Neural cell (in vitro differentiated cells): ENCODE data around the gene PRIMA1. TPM values are rescaled to one million over a fixed set of nuclear protein-coding genes. Genes with fewer than 3 reads are reported as not detected.

ENCODE experiments used
- H2AFZ ChIP-seq: fragments of 200-600, 300-800 bp; sonication (generic), shearing (Covaris generic); 2 replicates; pipeline ENCODE4 v1.6.0; 2014; ENCODE audit warnings: low read depth, mild to moderate bottlenecking, antibody characterized with exemption, low read length, moderate library complexity
- H3F3A ChIP-seq: fragments of 200-600 bp; shearing (Covaris generic); 2 replicates; pipeline ENCODE4 v1.6.1; 2016; ENCODE audit warnings: mild to moderate bottlenecking, moderate library complexity, mixed read lengths, antibody characterized with exemption, low read length; ENCODE audit not compliant: insufficient read depth, poor library complexity, severe bottlenecking
- H3K27ac ChIP-seq: fragments of 200-600, 300-800 bp; sonication (generic), shearing (Covaris generic); 2 replicates; pipeline ENCODE4 v1.5.1; 2014; ENCODE audit warnings: mild to moderate bottlenecking, low read length, moderate library complexity
- H3K27me3 ChIP-seq: fragments of 300-800, 200-600 bp; sonication (generic), shearing (Covaris generic); 2 replicates; pipeline ENCODE4 v1.6.0; 2014; ENCODE audit warnings: mild to moderate bottlenecking, low read depth, low read length, moderate library complexity; ENCODE audit not compliant: insufficient read depth
- H3K36me3 ChIP-seq: fragments of 300-800, 200-600 bp; sonication (generic), shearing (Covaris generic); 2 replicates; pipeline ENCODE4 v1.5.1; 2014; ENCODE audit warnings: mild to moderate bottlenecking, antibody characterized with exemption, low read length, moderate library complexity; ENCODE audit not compliant: insufficient read depth
- H3K4me2 ChIP-seq: fragments of 300-800, 200-600 bp; sonication (generic), shearing (Covaris generic); 2 replicates; pipeline ENCODE4 v1.6.0; 2014; ENCODE audit warnings: mild to moderate bottlenecking, low read length
- H3K4me3 ChIP-seq: fragments of 300-800, 200-600 bp; sonication (generic), shearing (Covaris generic); 2 replicates; pipeline ENCODE4 v1.5.1; 2014; ENCODE audit warnings: mild to moderate bottlenecking, low read length, moderate library complexity
- H3K79me2 ChIP-seq: fragments of 200-600 bp; shearing (Covaris generic); replicated peaks from 2 replicates; pipeline ENCODE4 v1.6.0; 2014; ENCODE audit warnings: mild to moderate bottlenecking, low read length, moderate library complexity; ENCODE audit not compliant: insufficient read depth
- H3K9ac ChIP-seq: fragments of 300-800, 200-600 bp; sonication (generic), shearing (Covaris generic); 2 replicates; pipeline ENCODE4 v1.6.1; 2016; ENCODE audit warnings: mild to moderate bottlenecking, low read length, mixed read lengths
- H3K9me2 ChIP-seq: fragments of 200-600 bp; shearing (Covaris generic); 2 replicates; pipeline ENCODE4 v1.6.1; 2016; ENCODE audit warnings: mild to moderate bottlenecking, low read length, mixed read lengths; ENCODE audit not compliant: insufficient read depth
- H3K9me3 ChIP-seq: fragments of 200-600, 300-800 bp; sonication (generic), shearing (Covaris generic); 2 replicates; pipeline ENCODE4 v1.6.1; 2016; ENCODE audit warnings: mild to moderate bottlenecking, mixed run types, low read length, moderate library complexity, mixed read lengths
- H4K20me1 ChIP-seq: fragments of 200-600 bp; shearing (Covaris generic); 2 replicates; pipeline ENCODE4 v1.6.1; 2016; ENCODE audit warnings: mild to moderate bottlenecking, mixed run types; ENCODE audit not compliant: insufficient read depth
- CTCF ChIP-seq: fragments of 450-650 bp; IDR thresholded peaks from 2 replicates; pipeline ENCODE4 v1.5.1; 2014; ENCODE audit warnings: antibody characterized with exemption, mild to moderate bottlenecking, moderate library complexity; ENCODE audit not compliant: poor library complexity, severe bottlenecking
- EP300 ChIP-seq: fragments of 450-650 bp; conservative IDR thresholded peaks from 2 replicates; pipeline ENCODE4 v1.6.1; 2014; ENCODE audit warnings: antibody characterized with exemption, mild to moderate bottlenecking, moderate library complexity; ENCODE audit not compliant: poor library complexity, severe bottlenecking
- EZH2 ChIP-seq: fragments of 200-600, 300-800 bp; shearing (Covaris generic), sonication (generic); IDR thresholded peaks from 2 replicates; pipeline ENCODE4 v1.6.1; 2014; ENCODE audit warnings: antibody characterized with exemption, low read length, borderline replicate concordance, mild to moderate bottlenecking; ENCODE audit not compliant: insufficient read depth, poor library complexity, severe bottlenecking
- MXI1 ChIP-seq: fragments of 450-650 bp; conservative IDR thresholded peaks from 2 replicates; pipeline ENCODE4 v1.6.1; 2014; ENCODE audit warnings: antibody characterized with exemption, mild to moderate bottlenecking; ENCODE audit not compliant: poor library complexity, severe bottlenecking
- POLR2AphosphoS5 ChIP-seq: IDR thresholded peaks from 2 replicates; pipeline ENCODE4 v1.6.1; 2012
- RAD21 ChIP-seq: fragments of 450-650 bp; conservative IDR thresholded peaks from 2 replicates; pipeline ENCODE4 v1.6.1; 2014; ENCODE audit warnings: antibody characterized with exemption, mild to moderate bottlenecking, moderate library complexity
- REST ChIP-seq: IDR thresholded peaks from 2 replicates; pipeline ENCODE4 v1.6.1; 2012; ENCODE audit warnings: borderline replicate concordance
- SMC3 ChIP-seq: fragments of 450-650 bp; conservative IDR thresholded peaks from 2 replicates; pipeline ENCODE4 v1.6.1; 2014; ENCODE audit warnings: antibody characterized with exemption, mild to moderate bottlenecking, moderate library complexity; ENCODE audit not compliant: poor library complexity
- TAF1 ChIP-seq: IDR thresholded peaks from 2 replicates; pipeline ENCODE4 v1.6.1; 2012; ENCODE audit warnings: low read depth
- polyA plus RNA-seq: library from polyadenylated mRNA; depleted of rRNA; stranded (reverse); fragments of >200 nt; gene quantifications from 2 replicates; pipeline ENCODE4 v1.2.3, GENCODE V29; 2014

PRIMA1 gene
- polyA plus RNA-seq, 1 donor from 2014 or later: not detected

GRCh38 chr14:93702946-93703345 is 85.3 kb downstream of the PRIMA1 start:
- Histone ChIP-seq H4K20me1 (no peaks in the 10 kb centered on the region), H3K9me3 (no peaks in the 10 kb centered on the region), H2AFZ (no peak overlapping the region), H3K36me3 (peaks cover 2% of the 10 kb centered on the region), H3K27me3 (no peaks in the 10 kb centered on the region), H3K4me3 (no peak overlapping the region), H3K27ac (no peak overlapping the region), H3K4me2 (no peak overlapping the region), H3K79me2 (no peaks in the 10 kb centered on the region), H3K9me2 (no peaks in the 10 kb centered on the region), H3K9ac (no peak overlapping the region), H3F3A (no peaks in the 10 kb centered on the region)
- TF ChIP-seq EZH2 (no peak), EP300 (no peak), TAF1 (no peak), CTCF (no peak), RAD21 (no peak), MXI1 (no peak), POLR2AphosphoS5 (no peak), REST (no peak), SMC3 (no peak)

- no peaks in the 10 kb centered on the region for H3F3A ChIP-seq
- peaks cover 8% of the 10 kb centered on the region for H3K36me3 ChIP-seq
- no peaks in the 10 kb centered on the region for H3K79me2 ChIP-seq
- no peak overlapping the region for H3K4me2 ChIP-seq
- H3K27me3 ChIP-seq: no peaks in the 10 kb centered on the region
- no peak overlapping the region for H2AFZ ChIP-seq
- H3K9me2 ChIP-seq: no peaks in the 10 kb centered on the region
- TF ChIP-seq POLR2AphosphoS5: no peak
- TF ChIP-seq MXI1: no peak
- no peak for TF ChIP-seq CTCF
- no peak for TF ChIP-seq REST
- TF ChIP-seq EZH2: no peak
- H3K4me3 ChIP-seq: no peak overlapping the region
- H3K9me3 ChIP-seq: peaks cover 4% of the 10 kb centered on the region
- no peaks in the 10 kb centered on the region for H4K20me1 ChIP-seq
- no peak overlapping the region for H3K27ac ChIP-seq
- no peak overlapping the region for H3K9ac ChIP-seq
These were observed 86.7 kb downstream of the PRIMA1 start for GRCh38 chr14:93701562-93701961.
